Measurements from ENCODE around the gene LPP.

DNA sequence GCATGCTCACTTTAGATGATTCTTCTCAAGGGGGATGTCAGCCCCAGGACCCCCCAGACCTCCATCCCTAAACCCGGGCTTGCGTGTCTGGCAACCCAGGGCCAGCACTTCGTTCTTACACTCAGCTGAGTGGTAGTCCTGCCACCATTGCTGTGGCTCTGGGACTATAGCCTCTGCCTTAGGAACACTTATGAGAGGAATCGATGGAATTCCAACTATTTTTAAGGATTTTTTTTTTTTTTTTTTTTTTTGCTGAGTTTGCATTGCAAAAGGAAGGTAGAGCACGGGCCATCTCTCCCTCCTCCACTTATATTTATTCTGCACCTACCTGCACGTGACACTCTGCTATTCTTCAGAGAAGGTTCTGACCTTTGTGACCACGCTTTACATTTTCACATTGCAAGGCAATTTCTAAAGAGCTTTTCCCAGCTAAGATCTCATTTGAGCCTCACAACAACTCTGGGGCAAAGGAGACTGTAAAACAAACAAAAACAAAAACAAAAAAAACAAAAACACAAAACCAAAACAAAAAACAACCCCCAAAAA, 113.9 kb downstream of the LPP start:
- TF ChIP-seq POLR2A (IDR thresholded peaks at IDR 0.05) = no peak
- TF ChIP-seq, protein P1, sequence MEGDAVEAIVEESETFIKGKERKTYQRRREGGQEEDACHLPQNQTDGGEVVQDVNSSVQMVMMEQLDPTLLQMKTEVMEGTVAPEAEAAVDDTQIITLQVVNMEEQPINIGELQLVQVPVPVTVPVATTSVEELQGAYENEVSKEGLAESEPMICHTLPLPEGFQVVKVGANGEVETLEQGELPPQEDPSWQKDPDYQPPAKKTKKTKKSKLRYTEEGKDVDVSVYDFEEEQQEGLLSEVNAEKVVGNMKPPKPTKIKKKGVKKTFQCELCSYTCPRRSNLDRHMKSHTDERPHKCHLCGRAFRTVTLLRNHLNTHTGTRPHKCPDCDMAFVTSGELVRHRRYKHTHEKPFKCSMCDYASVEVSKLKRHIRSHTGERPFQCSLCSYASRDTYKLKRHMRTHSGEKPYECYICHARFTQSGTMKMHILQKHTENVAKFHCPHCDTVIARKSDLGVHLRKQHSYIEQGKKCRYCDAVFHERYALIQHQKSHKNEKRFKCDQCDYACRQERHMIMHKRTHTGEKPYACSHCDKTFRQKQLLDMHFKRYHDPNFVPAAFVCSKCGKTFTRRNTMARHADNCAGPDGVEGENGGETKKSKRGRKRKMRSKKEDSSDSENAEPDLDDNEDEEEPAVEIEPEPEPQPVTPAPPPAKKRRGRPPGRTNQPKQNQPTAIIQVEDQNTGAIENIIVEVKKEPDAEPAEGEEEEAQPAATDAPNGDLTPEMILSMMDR (IDR thresholded peaks at IDR 0.05) = no peak
- no peak for TF ChIP-seq EP300 (IDR thresholded peaks at IDR 0.05; ENCODE audit: low read depth)
